ENCODE data around the gene TSHZ1.

DNA sequence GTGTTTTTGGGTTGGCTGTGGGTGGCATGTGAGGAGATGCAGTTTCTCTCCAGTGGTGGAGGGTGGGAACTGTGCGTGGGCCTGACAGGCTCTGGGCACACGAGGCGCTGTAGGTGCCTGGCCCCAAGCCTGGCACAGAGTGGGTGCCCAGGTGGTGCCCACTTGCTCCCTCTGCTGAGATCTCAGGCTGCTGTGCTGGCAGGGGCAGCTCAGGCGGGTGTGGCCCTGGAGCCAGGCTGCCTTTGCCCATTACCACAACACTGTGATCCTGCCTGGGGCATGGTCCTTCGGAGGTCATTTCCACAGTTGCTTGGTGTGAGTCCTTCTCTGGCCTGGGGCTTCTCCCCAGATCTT lies 20.4 kb downstream of the TSHZ1 start:
- no peak for TF ChIP-seq POLR2AphosphoS5 (IDR thresholded peaks at IDR 0.05)
- no peak for TF ChIP-seq CTCF (IDR thresholded peaks at IDR 0.05)
- no peak for TF ChIP-seq POLR2A (IDR thresholded peaks at IDR 0.05)

Measured in gastroesophageal sphincter (tissue), 3 donors.